Measurements from ENCODE around the gene MFSD12. TPM values are rescaled to one million over a fixed set of nuclear protein-coding genes. Genes with fewer than 3 reads are reported as not detected.

MFSD12 gene
- total RNA-seq, 1 experiment from 2014 or later = 60.6 TPM

- H3K4me3 Mint-ChIP-seq (ENCODE audit: unreplicated experiment) = no peak overlapping the region
- H3K27me3 ChIP-seq (replicated peaks; ENCODE audit: control insufficient read depth, insufficient read depth, low read length) = no peaks in the 10 kb centered on the region
Observed at GRCh38 chr19:3528539-3529211, 28.7 kb downstream of the MFSD12 start.

DNA sequence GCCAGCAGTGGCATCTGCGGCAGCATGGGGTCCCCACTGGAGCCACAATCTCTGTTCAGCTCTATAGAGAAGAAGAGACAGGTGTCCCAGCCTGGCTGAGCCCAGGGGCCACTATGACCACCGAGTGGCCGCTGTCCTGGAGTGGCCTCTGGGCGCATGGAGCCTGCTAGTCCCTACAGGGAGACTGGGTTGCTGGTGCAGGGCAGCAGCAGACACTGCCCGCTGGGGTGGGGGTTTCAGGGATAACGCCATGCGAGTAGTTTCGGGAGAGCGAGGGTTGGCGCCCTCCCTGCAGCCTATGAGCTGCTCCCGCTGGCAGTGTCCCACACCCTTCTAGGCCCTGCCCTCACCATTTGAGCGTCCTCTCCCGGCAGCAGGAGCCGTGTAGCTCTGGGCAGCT, 29.3 kb downstream of the MFSD12 start:
- no peak overlapping the region for H3K27ac Mint-ChIP-seq (ENCODE audit: unreplicated experiment)
- CTCF ChIA-PET = no interaction called here
- 0 out of 2 replicates have a peak, but pooled peaks cover 1% of the 10 kb centered on the region for H3K36me3 ChIP-seq (ENCODE audit: control insufficient read depth, insufficient read depth, low read length)

More at GRCh38 chr19:3528539-3529211, 28.7 kb downstream of the MFSD12 start:
- H3K27me3 Mint-ChIP-seq (ENCODE audit: insufficient read depth, unreplicated experiment) = no peaks in the 10 kb centered on the region
- TF ChIP-seq CTCF (IDR thresholded peaks at IDR 0.05; ENCODE audit: insufficient read depth in 1 of 2, low read depth in 1 of 2, low read length in 1 of 2, severe bottlenecking in 1 of 2, unreplicated experiment in 1 of 2) = no peak
- Histone ChIP-seq H3K9me3 (no peaks in the 10 kb centered on the region), H3K4me1 (no peaks in the 10 kb centered on the region), H3K36me3 (ENCODE audit: control insufficient read depth, insufficient read depth, low read length) (0 out of 2 replicates have a peak, but pooled peaks cover 1% of the 10 kb centered on the region), H3K4me3 (ENCODE audit: low read depth, low read length) (no peak overlapping the region)
- POLR2A ChIA-PET = no interaction called here
- intact Hi-C loops (cut with micrococcal nuclease; ENCODE audit: unreplicated experiment) = no loop called here
- peaks cover 19% of the 10 kb centered on the region for H3K36me3 Mint-ChIP-seq (ENCODE audit: insufficient read depth, unreplicated experiment)
- DNase-seq = no peak
- CTCF ChIA-PET = no interaction called here
- no TSS peak for BruUV-seq (replicated peaks)
- no peaks in the 10 kb centered on the region for H3K9me3 Mint-ChIP-seq (ENCODE audit: unreplicated experiment)
- H3K27ac Mint-ChIP-seq (ENCODE audit: unreplicated experiment) = no peak overlapping the region
- no peaks in the 10 kb centered on the region for H3K4me1 Mint-ChIP-seq (ENCODE audit: low read depth, unreplicated experiment)

DNA sequence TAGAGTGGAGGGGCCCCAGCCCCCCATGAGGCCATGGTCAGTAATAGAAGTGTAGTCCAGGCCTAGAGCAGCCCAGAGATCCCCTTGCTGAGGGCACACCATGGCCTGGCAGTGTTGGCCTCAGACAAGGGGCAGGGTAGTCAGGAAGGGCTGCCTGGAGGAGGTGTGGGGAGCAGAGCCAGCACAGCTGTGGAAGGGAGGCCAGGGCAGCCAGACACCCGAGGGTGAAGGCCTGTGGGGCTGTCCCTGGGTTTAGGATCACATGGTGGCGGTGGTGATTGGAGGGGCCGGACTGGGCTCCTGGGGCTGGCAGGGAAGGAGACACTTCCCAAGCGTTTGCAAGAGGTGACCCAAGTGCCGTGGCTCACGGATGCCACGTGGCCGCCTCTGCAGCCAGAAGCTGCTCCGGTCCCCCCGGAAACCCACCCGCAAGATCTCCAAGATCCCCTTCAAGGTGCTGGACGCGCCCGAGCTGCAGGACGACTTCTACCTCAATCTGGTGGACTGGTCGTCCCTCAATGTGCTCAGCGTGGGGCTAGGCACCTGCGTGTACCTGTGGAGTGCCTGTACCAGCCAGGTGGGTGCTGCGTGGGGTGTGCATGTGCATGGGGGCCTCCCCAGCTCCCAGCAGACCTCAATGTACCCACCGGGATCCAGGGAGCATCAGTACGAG, 30.0 kb downstream of the MFSD12 start:
- Mint-ChIP-seq H3K27me3 (ENCODE audit: insufficient read depth, unreplicated experiment) (no peaks in the 10 kb centered on the region), H3K4me3 (ENCODE audit: unreplicated experiment) (no peak overlapping the region), H3K9me3 (ENCODE audit: unreplicated experiment) (no peaks in the 10 kb centered on the region), H3K36me3 (ENCODE audit: insufficient read depth, unreplicated experiment) (peaks cover 21% of the 10 kb centered on the region), H3K4me1 (ENCODE audit: low read depth, unreplicated experiment) (no peaks in the 10 kb centered on the region), H3K27ac (ENCODE audit: unreplicated experiment) (no peak overlapping the region)
- ChIA-PET CTCF (no interaction called here), POLR2A (no interaction called here)
- H3K27me3 ChIP-seq (replicated peaks; ENCODE audit: control insufficient read depth, insufficient read depth, low read length) = no peaks in the 10 kb centered on the region
- no peaks in the 10 kb centered on the region for H3K9me3 ChIP-seq
- no peak for DNase-seq
- intact Hi-C loops (cut with micrococcal nuclease; ENCODE audit: unreplicated experiment) = no loop called here
- H3K36me3 ChIP-seq (ENCODE audit: control insufficient read depth, insufficient read depth, low read length) = 0 out of 2 replicates have a peak, but pooled peaks cover 1% of the 10 kb centered on the region
- no peak for TF ChIP-seq CTCF (IDR thresholded peaks at IDR 0.05; ENCODE audit: insufficient read depth in 1 of 2, low read depth in 1 of 2, low read length in 1 of 2, severe bottlenecking in 1 of 2, unreplicated experiment in 1 of 2)
- no peaks in the 10 kb centered on the region for H3K4me1 ChIP-seq
- no peak overlapping the region for H3K4me3 ChIP-seq (ENCODE audit: low read depth, low read length)
- BruUV-seq (replicated peaks) = no TSS peak

More for the DNA sequence above, 29.3 kb downstream of the MFSD12 start:
- POLR2A ChIA-PET = no interaction called here
- no TSS peak for BruUV-seq (replicated peaks)
- no peak overlapping the region for H3K4me3 ChIP-seq (ENCODE audit: low read depth, low read length)
- H3K9me3 ChIP-seq = no peaks in the 10 kb centered on the region
- TF ChIP-seq CTCF (IDR thresholded peaks at IDR 0.05; ENCODE audit: insufficient read depth in 1 of 2, low read depth in 1 of 2, low read length in 1 of 2, severe bottlenecking in 1 of 2, unreplicated experiment in 1 of 2) = no peak
- H3K9me3 Mint-ChIP-seq (ENCODE audit: unreplicated experiment) = no peaks in the 10 kb centered on the region
- no peak for DNase-seq
- H3K4me1 Mint-ChIP-seq (ENCODE audit: low read depth, unreplicated experiment) = no peaks in the 10 kb centered on the region
- H3K36me3 Mint-ChIP-seq (ENCODE audit: insufficient read depth, unreplicated experiment) = peaks cover 23% of the 10 kb centered on the region
- H3K4me3 Mint-ChIP-seq (ENCODE audit: unreplicated experiment) = no peak overlapping the region
- H3K27me3 ChIP-seq (replicated peaks; ENCODE audit: control insufficient read depth, insufficient read depth, low read length) = no peaks in the 10 kb centered on the region
- no peaks in the 10 kb centered on the region for H3K4me1 ChIP-seq
- H3K27me3 Mint-ChIP-seq (ENCODE audit: insufficient read depth, unreplicated experiment) = no peaks in the 10 kb centered on the region
- intact Hi-C loops (cut with micrococcal nuclease; ENCODE audit: unreplicated experiment) = no loop called here
